GM19240 (cell line): ENCODE measurements around the gene PUS7L.
A peak's percentile ranks its signal among the peaks of the same experiment; 100 is the strongest.
"Not testable (repeated sequence)": the region's sequence is repeated elsewhere in the genome, so short reads cannot be mapped to it uniquely, and the experiment has no call there.

ENCODE experiments used
- DNase-seq: peaks from one replicate; pipeline ENCODE4 v3.0.0; 2011; ENCODE audit warnings: low spot score; ENCODE audit not compliant: insufficient read length

PUS7L gene

GRCh38 chr12:43749016-43749415 is 9.6 kb downstream of the PUS7L start:
- DNase-seq: no peak

- no peak for DNase-seq
These were observed 13.8 kb downstream of the PUS7L start for GRCh38 chr12:43744826-43745225.

- no peak for DNase-seq
These were observed 16.5 kb downstream of the PUS7L start for GRCh38 chr12:43742106-43742505.

- DNase-seq: no peak
These were observed 18.0 kb downstream of the PUS7L start for GRCh38 chr12:43740511-43741100.

GRCh38 chr12:43737646-43738045 is 20.9 kb downstream of the PUS7L start:
- no peak for DNase-seq

GRCh38 chr12:43736927-43737440 is 21.6 kb downstream of the PUS7L start:
- DNase-seq: no peak

- no peak for DNase-seq
These were observed 24.9 kb downstream of the PUS7L start for GRCh38 chr12:43733687-43734086.

GRCh38 chr12:43730283-43730682 is 28.3 kb downstream of the PUS7L start:
- DNase-seq: no peak

- no peak for DNase-seq
These were observed 29.9 kb downstream of the PUS7L start for GRCh38 chr12:43728698-43729097.

GRCh38 chr12:43728117-43728516 is 30.5 kb downstream of the PUS7L start:
- DNase-seq: no peak

- DNase-seq: no peak
These were observed 35.5 kb downstream of the PUS7L start for GRCh38 chr12:43723134-43723533.

- no peak for DNase-seq
These were observed 36.0 kb downstream of the PUS7L start for GRCh38 chr12:43722621-43723020.

- DNase-seq: no peak
These were observed 47.2 kb downstream of the PUS7L start for GRCh38 chr12:43711348-43711747.

- not testable (repeated sequence) for DNase-seq
These were observed 54.8 kb downstream of the PUS7L start for GRCh38 chr12:43703772-43704171.

GRCh38 chr12:43701194-43701593 is 57.4 kb downstream of the PUS7L start:
- not testable (repeated sequence) for DNase-seq

- no peak for DNase-seq
These were observed 62.4 kb downstream of the PUS7L start for GRCh38 chr12:43696154-43696553.

GRCh38 chr12:43694879-43695278 is 63.7 kb downstream of the PUS7L start:
- no peak for DNase-seq

- DNase-seq: no peak
These were observed 66.5 kb downstream of the PUS7L start for GRCh38 chr12:43692064-43692463.

- not testable (repeated sequence) for DNase-seq
These were observed 73.1 kb downstream of the PUS7L start for GRCh38 chr12:43685491-43685890.

GRCh38 chr12:43676183-43676813 is 82.3 kb downstream of the PUS7L start:
- peak; percentile 20 for DNase-seq

GRCh38 chr12:43675048-43675904 is 83.3 kb downstream of the PUS7L start:
- no peak for DNase-seq

- DNase-seq: no peak
These were observed 89.2 kb downstream of the PUS7L start for GRCh38 chr12:43669373-43669772.
